HAP-1 (cell line): ENCODE measurements around the gene C1QTNF8.

Experiments
- DNase-seq, 2 experiments: peaks; one replicate each; pipeline ENCODE4 v3.0.0-alpha.2; 2016 to 2020; ENCODE audit warnings: low spot score in 2 of 2
- H3K27me3 ChIP-seq: fragments of 250-450 bp; sonication (Bioruptor Pico); 2 replicates; pipeline ENCODE4 v1.5.1; 2020; ENCODE audit warnings: low read depth, mild to moderate bottlenecking, moderate library complexity
- H3K36me3 ChIP-seq: fragments of 250-450 bp; sonication (Bioruptor Pico); replicated peaks from 2 replicates; pipeline ENCODE4 v1.5.1; 2020; ENCODE audit warnings: mild to moderate bottlenecking
- H3K4me1 ChIP-seq: fragments of 250-450 bp; sonication (Bioruptor Pico); 2 replicates; pipeline ENCODE4 v1.5.1; 2020; ENCODE audit warnings: mild to moderate bottlenecking
- H3K4me3 ChIP-seq: fragments of 250-450 bp; sonication (Bioruptor Pico); 2 replicates; pipeline ENCODE4 v1.5.1; 2020; ENCODE audit warnings: mild to moderate bottlenecking, moderate library complexity
- H3K9me3 ChIP-seq: fragments of 250-450 bp; sonication (Bioruptor Pico); 2 replicates; pipeline ENCODE4 v1.5.1; 2020; ENCODE audit warnings: mild to moderate bottlenecking, moderate library complexity
- in situ Hi-C: fragments of 300-500 bp; cut with MboI; formaldehyde crosslinking; loops from 3 replicates; pipeline ENCODE4 v1.14.3; 2020; ENCODE audit warnings: low sequenced_read_pairs, inconsistent platforms, mixed read lengths

Gene C1QTNF8

GRCh38 chr16:1067629-1068028 is 28.4 kb downstream of the C1QTNF8 start:
- DNase-seq, result no peak
- Histone ChIP-seq H3K9me3 (no peaks in the 10 kb centered on the region), H3K4me1 (no peaks in the 10 kb centered on the region), H3K27me3 (peaks cover 60% of the 10 kb centered on the region), H3K36me3 (no peaks in the 10 kb centered on the region), H3K4me3 (no peak overlapping the region)
- in situ Hi-C loops, result no loop called here

GRCh38 chr16:1066584-1067172 is 29.4 kb downstream of the C1QTNF8 start:
- no peaks in the 10 kb centered on the region for H3K36me3 ChIP-seq
- no peaks in the 10 kb centered on the region for H3K4me1 ChIP-seq
- H3K9me3 ChIP-seq, result no peaks in the 10 kb centered on the region
- DNase-seq, result no peak
- H3K4me3 ChIP-seq, result no peak overlapping the region
- H3K27me3 ChIP-seq, result peaks cover 53% of the 10 kb centered on the region
- in situ Hi-C loops, result no loop called here

GRCh38 chr16:1065469-1066128 is 30.4 kb downstream of the C1QTNF8 start:
- no peak overlapping the region for H3K4me3 ChIP-seq
- H3K4me1 ChIP-seq, result no peaks in the 10 kb centered on the region
- no peaks in the 10 kb centered on the region for H3K36me3 ChIP-seq
- peaks cover 50% of the 10 kb centered on the region for H3K27me3 ChIP-seq
- in situ Hi-C loops, result no loop called here
- no peak for DNase-seq
- H3K9me3 ChIP-seq, result no peaks in the 10 kb centered on the region

- Histone ChIP-seq H3K27me3 (peaks cover 50% of the 10 kb centered on the region), H3K4me3 (no peak overlapping the region), H3K9me3 (no peaks in the 10 kb centered on the region), H3K36me3 (no peaks in the 10 kb centered on the region), H3K4me1 (no peaks in the 10 kb centered on the region)
- DNase-seq, result no peak
- in situ Hi-C loops, result no loop called here
Observed at GRCh38 chr16:1063728-1064127, 32.3 kb downstream of the C1QTNF8 start.

- Histone ChIP-seq H3K4me1 (no peaks in the 10 kb centered on the region), H3K27me3 (peaks cover 45% of the 10 kb centered on the region), H3K4me3 (no peak overlapping the region), H3K9me3 (no peaks in the 10 kb centered on the region), H3K36me3 (no peaks in the 10 kb centered on the region)
- in situ Hi-C loops, result no loop called here
- no peak for DNase-seq
Observed at GRCh38 chr16:1062895-1063294, 33.1 kb downstream of the C1QTNF8 start.

- Histone ChIP-seq H3K27me3 (peaks cover 35% of the 10 kb centered on the region), H3K36me3 (no peaks in the 10 kb centered on the region), H3K9me3 (no peaks in the 10 kb centered on the region), H3K4me1 (no peaks in the 10 kb centered on the region), H3K4me3 (no peak overlapping the region)
- in situ Hi-C loops, result no loop called here
- no peak for DNase-seq
Observed at GRCh38 chr16:1061769-1062505, 34.1 kb downstream of the C1QTNF8 start.

- Histone ChIP-seq H3K9me3 (no peaks in the 10 kb centered on the region), H3K4me3 (no peak overlapping the region), H3K27me3 (peaks cover 22% of the 10 kb centered on the region), H3K36me3 (no peaks in the 10 kb centered on the region), H3K4me1 (no peaks in the 10 kb centered on the region)
- no peak for DNase-seq
- in situ Hi-C loops, result no loop called here
Observed at GRCh38 chr16:1060416-1061340, 35.4 kb downstream of the C1QTNF8 start.

GRCh38 chr16:1059310-1059709 is 36.7 kb downstream of the C1QTNF8 start:
- no peak overlapping the region for H3K4me3 ChIP-seq
- DNase-seq, result no peak
- in situ Hi-C loops, result no loop called here
- H3K27me3 ChIP-seq, result peaks cover 9% of the 10 kb centered on the region
- H3K36me3 ChIP-seq, result no peaks in the 10 kb centered on the region
- no peaks in the 10 kb centered on the region for H3K4me1 ChIP-seq
- H3K9me3 ChIP-seq, result no peaks in the 10 kb centered on the region

- Histone ChIP-seq H3K27me3 (peaks cover 4% of the 10 kb centered on the region; the same call in 1 of the 2 replicates), H3K4me1 (no peaks in the 10 kb centered on the region), H3K4me3 (no peak overlapping the region), H3K9me3 (no peaks in the 10 kb centered on the region), H3K36me3 (no peaks in the 10 kb centered on the region)
- in situ Hi-C loops, result no loop called here
- DNase-seq, result no peak
Observed at GRCh38 chr16:1058216-1058615, 37.8 kb downstream of the C1QTNF8 start.

- Histone ChIP-seq H3K36me3 (no peaks in the 10 kb centered on the region), H3K27me3 (no peaks in the 10 kb centered on the region), H3K4me1 (no peaks in the 10 kb centered on the region), H3K4me3 (no peak overlapping the region), H3K9me3 (no peaks in the 10 kb centered on the region)
- in situ Hi-C loops, result no loop called here
- DNase-seq, result peak in 1 of 2 experiments; percentile 83
Observed at GRCh38 chr16:1057252-1057932, 38.7 kb downstream of the C1QTNF8 start.

GRCh38 chr16:1056196-1056595 is 39.8 kb downstream of the C1QTNF8 start:
- H3K36me3 ChIP-seq, result no peaks in the 10 kb centered on the region
- no peaks in the 10 kb centered on the region for H3K27me3 ChIP-seq
- no peaks in the 10 kb centered on the region for H3K4me1 ChIP-seq
- no peaks in the 10 kb centered on the region for H3K9me3 ChIP-seq
- in situ Hi-C loops, result no loop called here
- DNase-seq, result no peak
- no peak overlapping the region for H3K4me3 ChIP-seq

GRCh38 chr16:1055557-1055924 is 40.5 kb downstream of the C1QTNF8 start:
- Histone ChIP-seq H3K36me3 (no peaks in the 10 kb centered on the region), H3K4me3 (no peak overlapping the region), H3K4me1 (no peaks in the 10 kb centered on the region), H3K27me3 (no peaks in the 10 kb centered on the region), H3K9me3 (no peaks in the 10 kb centered on the region)
- in situ Hi-C loops, result no loop called here
- no peak for DNase-seq
